ENCODE measurements around the gene CHERP. TPM values are rescaled to one million over a fixed set of nuclear protein-coding genes. Genes with fewer than 3 reads are reported as not detected.

The CHERP gene
- total and polyA plus RNA-seq, 2 of the 4 experiments (the other 2 are of a cell fraction): 0.54 to 13.5 TPM

GRCh38 chr19:16562608-16563025 lies 20.4 kb upstream of the CHERP start:
- H2BK120ac ChIP-seq (ENCODE audit: low read depth, low read length): no peak overlapping the region
- no peak for ATAC-seq (ENCODE audit: low read depth)
- DNase-seq: no peak
- H4K8ac ChIP-seq (ENCODE audit: low read depth in 2 of 2, low read length in 2 of 2): no peak overlapping the region
- H3K4me2 ChIP-seq (ENCODE audit: low read depth, low read length): no peak overlapping the region
- POLR2A ChIA-PET (ENCODE audit: unreplicated experiment): no interaction called here
- no peak overlapping the region for H3K4ac ChIP-seq (ENCODE audit: low read depth, low read length)
- peaks cover 4% of the 10 kb centered on the region; the same call in 1 of the 2 replicates for H4K20me1 ChIP-seq (ENCODE audit: insufficient read depth, low read length)
- peaks cover 52% of the 10 kb centered on the region for H3K36me3 ChIP-seq (ENCODE audit: control insufficient read depth, insufficient read depth, low read length)
- in situ Hi-C loops (cut with MboI; ENCODE audit: low sequenced_read_pairs): no loop called here
- no peak overlapping the region for H4K91ac ChIP-seq (ENCODE audit: insufficient read depth, low read depth, low read length)
- no peak overlapping the region for H3K27ac ChIP-seq (ENCODE audit: insufficient read depth, low read length)
- H3K9me1 ChIP-seq (ENCODE audit: insufficient read depth, low read length): peaks cover under 1% of the 10 kb centered on the region
- no peak overlapping the region for H4K5ac ChIP-seq (ENCODE audit: low read depth, low read length)
- no peaks in the 10 kb centered on the region for H3K27me3 ChIP-seq (ENCODE audit: control insufficient read depth, insufficient read depth, low read length)
- dilution Hi-C loops (cut with HindIII; ENCODE audit: low sequenced_read_pairs, unreplicated experiment): no loop called here
- H3K9ac ChIP-seq (ENCODE audit: low read depth, low read length): no peak overlapping the region
- 84% methylated on average over 3 of the region's 6 CpGs; no CpG with 5 or more reads in 1 of the 2 experiments for WGBS, 2 experiments (ENCODE audit: extremely low coverage in 2 of 2, insufficient read length in 1 of 2)
- H2AK5ac ChIP-seq (ENCODE audit: low read depth, low read length): no peak overlapping the region
- intact Hi-C loops (cut with micrococcal nuclease): no loop called here
- no peak overlapping the region for H3K18ac ChIP-seq (ENCODE audit: low read depth, low read length)
- no peak overlapping the region for H2AFZ ChIP-seq (replicated peaks; ENCODE audit: low read length, poor library complexity)
- no peak overlapping the region for H2BK15ac ChIP-seq (ENCODE audit: low read depth, low read length)
- peaks cover 11 to 44% of the 10 kb centered on the region in 2 experiments for H3K79me1 ChIP-seq (ENCODE audit: low read depth in 1 of 2, low read length in 2 of 2)
- no peak overlapping the region for H3K4me3 ChIP-seq (ENCODE audit: insufficient read depth, low read depth, low read length)
- TF ChIP-seq FOS (IDR thresholded peaks at IDR 0.05; ENCODE audit: low read depth, low read length) (no peak), RAD21 (IDR thresholded peaks at IDR 0.05; ENCODE audit: low read length) (no peak), RFX5 (IDR thresholded peaks at IDR 0.05; ENCODE audit: low read depth, low read length) (no peak), CEBPB (IDR thresholded peaks at IDR 0.05; ENCODE audit: low read depth, low read length) (no peak), SMC3 (IDR thresholded peaks at IDR 0.05; ENCODE audit: low read depth, low read length) (no peak), MXI1 (IDR thresholded peaks at IDR 0.05; ENCODE audit: borderline replicate concordance, low read depth, low read length) (no peak), BHLHE40 (IDR thresholded peaks at IDR 0.05; ENCODE audit: low read depth, low read length) (no peak), NFE2L2 (IDR thresholded peaks at IDR 0.05; ENCODE audit: low read depth, low read length) (no peak)
- no peak overlapping the region for H3K56ac ChIP-seq (ENCODE audit: extremely low read depth, insufficient read depth, low read length)
- H3K14ac ChIP-seq (replicated peaks; ENCODE audit: low read depth, low read length): no peak overlapping the region
- no peak overlapping the region for H3K23ac ChIP-seq (ENCODE audit: low read depth, low read length)
- no TSS peak for BruUV-seq (replicated peaks)
- no peak overlapping the region for H2AK9ac ChIP-seq (replicated peaks; ENCODE audit: low read depth, low read length, poor library complexity)
- no peak overlapping the region for H2BK5ac ChIP-seq (ENCODE audit: low read depth, low read length, poor library complexity, severe bottlenecking)
- no peaks in the 10 kb centered on the region for H3K9me3 ChIP-seq (ENCODE audit: control insufficient read depth, insufficient read depth, low read length)
- no peak overlapping the region for H2BK20ac ChIP-seq (ENCODE audit: low read depth, low read length)
- no peaks in the 10 kb centered on the region for H3K4me1 ChIP-seq (ENCODE audit: control insufficient read depth, insufficient read depth, low read length)
- CTCF ChIA-PET: no interaction called here
